HepG2 (cell line): ENCODE measurements around the gene CLEC16A. TPM values are rescaled to one million over a fixed set of nuclear protein-coding genes. Genes with fewer than 3 reads are reported as not detected.

Experiments used
- ARNT2 ChIP-seq: sonication (generic); formaldehyde crosslinking; IDR thresholded peaks from 2 replicates; pipeline ENCODE4 v1.8.0; 2022; ENCODE audit warnings: mild to moderate bottlenecking, low read depth, missing genetic modification reagents, moderate library complexity
- ATF4 ChIP-seq, 2 experiments: fragments of 450-650 bp in 1 of 2; sonication (generic) in 1 of 2; formaldehyde crosslinking; IDR thresholded peaks; 2 replicates each; pipeline versions ENCODE4 v1.5.0 to v1.8.0; 2020 to 2022; ENCODE audit warnings: mild to moderate bottlenecking in 1 of 2, missing genetic modification reagents in 1 of 2
- BCL6 ChIP-seq: IDR thresholded peaks from 2 replicates; pipeline ENCODE4 v1.6.1; 2016; ENCODE audit warnings: missing genetic modification reagents, missing compliant biosample characterization
- FOSL2 ChIP-seq: sonication (generic); formaldehyde crosslinking; IDR thresholded peaks from 2 replicates; pipeline ENCODE4 v1.4.0; 2020; ENCODE audit warnings: missing genetic modification reagents
- HBP1 ChIP-seq: IDR thresholded peaks from 2 replicates; pipeline ENCODE4 v1.6.1; 2016; ENCODE audit warnings: low read depth, control low read depth
- HOXA5 ChIP-seq: sonication (generic); formaldehyde crosslinking; IDR thresholded peaks from 2 replicates; pipeline ENCODE4 v1.4.0; 2020; ENCODE audit warnings: missing genetic modification reagents
- KAT2B ChIP-seq: fragments of 150-350 bp; IDR thresholded peaks from 2 replicates; pipeline ENCODE4 v1.6.1; 2014; ENCODE audit warnings: low read depth, low read length, borderline replicate concordance
- MED13 ChIP-seq: sonication (generic); formaldehyde crosslinking; IDR thresholded peaks from 2 replicates; pipeline ENCODE4 v1.5.0; 2020; ENCODE audit warnings: missing genetic modification reagents
- MTA3 ChIP-seq: sonication (generic); formaldehyde crosslinking; IDR thresholded peaks from 2 replicates; pipeline ENCODE4 v1.4.0; 2020; ENCODE audit warnings: missing genetic modification reagents
- MXD4 ChIP-seq: IDR thresholded peaks from 2 replicates; pipeline ENCODE4 v1.6.1; 2016; ENCODE audit warnings: mild to moderate bottlenecking, missing biosample characterization, missing genetic modification reagents
- NBN ChIP-seq: fragments of 450-650 bp; conservative IDR thresholded peaks from 2 replicates; pipeline ENCODE4 v1.6.1; 2017
- NFKB2 ChIP-seq: sonication (generic); formaldehyde crosslinking; IDR thresholded peaks from 2 replicates; pipeline ENCODE4 v1.4.0; 2020; ENCODE audit warnings: missing genetic modification reagents, borderline replicate concordance
- NFYB ChIP-seq: sonication (generic); formaldehyde crosslinking; IDR thresholded peaks from 2 replicates; pipeline ENCODE4 v1.4.0; 2020; ENCODE audit warnings: missing genetic modification reagents
- NR2F2 ChIP-seq: IDR thresholded peaks from 2 replicates; pipeline ENCODE4 v1.6.1; 2012; ENCODE audit warnings: low read depth, inconsistent platforms, borderline replicate concordance
- PHF21A ChIP-seq: sonication (generic); formaldehyde crosslinking; IDR thresholded peaks from 2 replicates; pipeline ENCODE4 v1.5.0; 2020; ENCODE audit warnings: mild to moderate bottlenecking, missing genetic modification reagents
- PHF5A ChIP-seq: IDR thresholded peaks from one replicate; pipeline ENCODE4 v1.6.1; 2018; ENCODE audit warnings: low read depth, missing genetic modification reagents; ENCODE audit not compliant: unreplicated experiment
- REL ChIP-seq: sonication (generic); formaldehyde crosslinking; conservative IDR thresholded peaks from 2 replicates; pipeline ENCODE4 v1.8.0; 2022; ENCODE audit warnings: mild to moderate bottlenecking, missing genetic modification reagents, moderate library complexity
- RORA ChIP-seq: sonication (generic); formaldehyde crosslinking; IDR thresholded peaks from 2 replicates; pipeline ENCODE4 v1.5.0; 2020; ENCODE audit warnings: mild to moderate bottlenecking, missing genetic modification reagents, moderate library complexity
- SMARCE1 ChIP-seq: fragments of 450-650 bp; IDR thresholded peaks from 2 replicates; pipeline ENCODE4 v1.6.1; 2017; ENCODE audit warnings: borderline replicate concordance
- SRSF9 ChIP-seq: fragments of 200-400 bp; formaldehyde crosslinking; IDR thresholded peaks from 2 replicates; pipeline ENCODE4 v1.6.1; 2018; ENCODE audit warnings: borderline replicate concordance, mild to moderate bottlenecking, low read depth, low read length; ENCODE audit not compliant: insufficient read depth, poor library complexity, severe bottlenecking
- TEAD3 ChIP-seq: optimal IDR thresholded peaks from 2 replicates; pipeline ENCODE3; 2016; ENCODE audit warnings: borderline replicate concordance
- ZFY ChIP-seq: sonication (generic); formaldehyde crosslinking; IDR thresholded peaks from 2 replicates; pipeline ENCODE4 v1.4.0; 2020; ENCODE audit warnings: missing genetic modification reagents
- ZFYVE20 ChIP-seq: sonication (generic); formaldehyde crosslinking; IDR thresholded peaks from 2 replicates; pipeline ENCODE4 v1.8.0; 2023; ENCODE audit warnings: low read depth, mild to moderate bottlenecking, moderate library complexity, missing genetic modification reagents, borderline replicate concordance
- ZNF260 ChIP-seq: sonication (generic); formaldehyde crosslinking; IDR thresholded peaks from 2 replicates; pipeline ENCODE4 v1.4.0; 2020; ENCODE audit warnings: missing genetic modification reagents, low read depth, mild to moderate bottlenecking, borderline replicate concordance
- ZNF3 ChIP-seq: IDR thresholded peaks from 2 replicates; pipeline ENCODE4 v1.7.0; 2017; ENCODE audit warnings: inconsistent platforms
- ZNF430 ChIP-seq: sonication (generic); formaldehyde crosslinking; IDR thresholded peaks from 2 replicates; pipeline ENCODE4 v1.9.0; 2021; ENCODE audit warnings: mild to moderate bottlenecking, missing genetic modification reagents
- ZNF431 ChIP-seq: sonication (generic); formaldehyde crosslinking; IDR thresholded peaks from 2 replicates; pipeline ENCODE4 v1.9.0; 2022; ENCODE audit warnings: missing genetic modification reagents, low read depth, mild to moderate bottlenecking, borderline replicate concordance
- ZNF546 ChIP-seq: sonication (generic); formaldehyde crosslinking; conservative IDR thresholded peaks from 2 replicates; pipeline ENCODE4 v1.8.1; 2023; ENCODE audit warnings: mild to moderate bottlenecking, missing genetic modification reagents
- ZNF552 ChIP-seq: sonication (generic); formaldehyde crosslinking; IDR thresholded peaks from 2 replicates; pipeline ENCODE4 v1.9.0; 2022; ENCODE audit warnings: missing genetic modification reagents, mild to moderate bottlenecking, borderline replicate concordance
- ZNF777 ChIP-seq: sonication (generic); formaldehyde crosslinking; IDR thresholded peaks from 2 replicates; pipeline ENCODE4 v1.4.0; 2020; ENCODE audit warnings: missing genetic modification reagents
- ZNF792 ChIP-seq: IDR thresholded peaks from 2 replicates; pipeline ENCODE4 v1.6.1; 2016
- polyA plus RNA-seq, 8 experiments: library from polyadenylated mRNA; depleted of rRNA in 3 of 8; stranded (reverse) in 7 of 8; unstranded in 1 of 8; fragments of >200 nt; fragmentation: Illumina TruSeq in 4 of 8; extraction: Trizol in 4 of 8; gene quantifications; 2 replicates each; pipeline versions ENCODE4 v1.2.1 to v1.2.3, GENCODE V29; 2011 to 2016; ENCODE audit warnings: low read depth in 4 of 8, missing spikeins in 1 of 8, mixed read lengths in 1 of 8; ENCODE audit not compliant: insufficient read depth in 1 of 8
- total RNA-seq, 5 experiments: library from RNA; depleted of rRNA; stranded (reverse); fragments of >200 nt; fragmentation: Illumina TruSeq; extraction: Trizol; gene quantifications; 2 replicates each; pipeline ENCODE4 v1.2.3, GENCODE V29; 2016; ENCODE audit warnings: low read depth in 1 of 5
- TF ChIP-seq, protein P1 (sequence below): sonication (generic); formaldehyde crosslinking; IDR thresholded peaks from 2 replicates; pipeline ENCODE4 v1.4.0; 2020; ENCODE audit warnings: missing genetic modification reagents

Gene CLEC16A
- total and polyA plus RNA-seq, 2 of the 13 experiments (the other 11 are each of a cell fraction or from before 2014, with no cell fraction given) = 8.5 to 10.3 TPM

- no peak for TF ChIP-seq ZNF430 (CRISPR knock-in tag)
- no peak for TF ChIP-seq ZNF777 (CRISPR knock-in tag)
- no peak for TF ChIP-seq ZNF792 (CRISPR knock-in tag)
- no peak for TF ChIP-seq PHF5A (CRISPR knock-in tag)
- TF ChIP-seq ZFYVE20 = no peak
- no peak for TF ChIP-seq NBN
- no peak for TF ChIP-seq NFKB2
- TF ChIP-seq SRSF9 = no peak
- no peak for TF ChIP-seq NFYB (CRISPR knock-in tag)
- no peak for TF ChIP-seq MXD4 (CRISPR knock-in tag)
- no peak for TF ChIP-seq REL (CRISPR knock-in tag)
- TF ChIP-seq KAT2B = peak; percentile 3; the same call in 1 of the 2 replicates
- no peak for TF ChIP-seq MTA3 (CRISPR knock-in tag)
- peak; percentile 54 for TF ChIP-seq TEAD3
- no peak for TF ChIP-seq SMARCE1
- TF ChIP-seq ZNF260 (CRISPR knock-in tag) = no peak
- TF ChIP-seq ZFY (CRISPR knock-in tag) = no peak
- TF ChIP-seq ATF4 (CRISPR knock-in tag; IDR thresholded peaks at IDR 0.05) = no peak
- no peak for TF ChIP-seq ZNF552 (CRISPR knock-in tag)
- TF ChIP-seq FOSL2 = peak; percentile 89
- TF ChIP-seq ZNF546 (CRISPR knock-in tag) = no peak
- no peak for TF ChIP-seq HOXA5 (CRISPR knock-in tag)
- TF ChIP-seq PHF21A (CRISPR knock-in tag) = no peak
- TF ChIP-seq ARNT2 (CRISPR knock-in tag) = no peak
- no peak for TF ChIP-seq RORA (CRISPR knock-in tag)
- TF ChIP-seq ZNF431 (CRISPR knock-in tag) = no peak
- TF ChIP-seq HBP1 (CRISPR knock-in tag) = 0 out of 2 replicates have a peak, but pooled peaks have one; percentile 52
- no peak for TF ChIP-seq NR2F2
- peak; percentile 68 for TF ChIP-seq BCL6 (CRISPR knock-in tag)
- TF ChIP-seq, protein P1, sequence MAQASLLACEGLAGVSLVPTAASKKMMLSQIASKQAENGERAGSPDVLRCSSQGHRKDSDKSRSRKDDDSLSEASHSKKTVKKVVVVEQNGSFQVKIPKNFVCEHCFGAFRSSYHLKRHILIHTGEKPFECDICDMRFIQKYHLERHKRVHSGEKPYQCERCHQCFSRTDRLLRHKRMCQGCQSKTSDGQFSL (CRISPR knock-in tag) = no peak
- no peak for TF ChIP-seq MED13 (CRISPR knock-in tag)
- TF ChIP-seq ZNF3 (CRISPR knock-in tag) = no peak
These were observed 80.1 kb downstream of the CLEC16A start (continued) for GRCh38 chr16:11024333-11025053.
